ENCODE data around the gene NMNAT3.

DNA sequence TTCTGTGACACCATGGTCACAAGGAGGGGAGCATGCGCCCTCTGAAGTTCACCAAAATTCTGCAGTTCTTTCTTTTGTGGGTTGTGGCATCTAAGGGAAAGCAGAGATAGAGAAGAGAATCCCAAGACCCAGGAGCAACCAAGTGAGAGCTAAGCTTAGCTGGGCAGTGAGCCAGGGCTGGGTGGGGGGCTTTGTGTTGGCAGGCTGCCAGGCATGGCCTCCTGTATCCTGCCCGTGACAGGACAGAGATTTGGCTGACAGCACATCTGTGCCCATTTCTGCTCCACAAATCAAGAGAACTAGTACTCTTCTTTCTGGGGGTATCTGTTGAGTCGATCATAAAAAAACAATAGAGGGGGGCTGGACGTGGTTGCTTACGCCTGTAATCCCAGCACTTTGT is 66.2 kb downstream of the NMNAT3 start:
- TF ChIP-seq POLR2A (IDR thresholded peaks at IDR 0.05; ENCODE audit: low read length) = no peak
- no peak for TF ChIP-seq GATA1 (IDR thresholded peaks at IDR 0.05; ENCODE audit: low read depth, low read length)

Data from erythroblast (primary cell).